Endodermal cell (in vitro differentiated cells): ENCODE results near the gene BBIP1. TPM values are rescaled to one million over a fixed set of nuclear protein-coding genes. Genes with fewer than 3 reads are reported as not detected.

Source experiments
- DNase-seq: peaks from one replicate; pipeline ENCODE4 v3.0.0-alpha.2; 2017
- H3K27ac ChIP-seq: 2 replicates; pipeline ENCODE4 v1.5.1; 2013; ENCODE audit warnings: mild to moderate bottlenecking, low read depth, low read length, moderate library complexity
- H3K27me3 ChIP-seq: 2 replicates; pipeline ENCODE4 v1.6.1; 2013; ENCODE audit warnings: mild to moderate bottlenecking, low read length, moderate library complexity; ENCODE audit not compliant: insufficient read depth, control insufficient read depth, poor library complexity, severe bottlenecking
- H3K36me3 ChIP-seq: 2 replicates; pipeline ENCODE4 v1.7.0; 2013; ENCODE audit warnings: mild to moderate bottlenecking, low read length, moderate library complexity; ENCODE audit not compliant: control insufficient read depth, insufficient read depth
- H3K4me1 ChIP-seq: one replicate; pipeline ENCODE4 v1.7.0; 2013; ENCODE audit warnings: low read length; ENCODE audit not compliant: control insufficient read depth, insufficient read depth
- H3K4me3 ChIP-seq: 2 replicates; pipeline ENCODE4 v1.5.1; 2013; ENCODE audit warnings: mild to moderate bottlenecking, low read length, moderate library complexity
- H3K9ac ChIP-seq: 2 replicates; pipeline ENCODE4 v1.6.1; 2013; ENCODE audit warnings: mild to moderate bottlenecking, low read length, moderate library complexity; ENCODE audit not compliant: poor library complexity, severe bottlenecking; ENCODE audit errors: extremely low read depth
- H3K9me3 ChIP-seq: 2 replicates; pipeline ENCODE4 v1.6.1; 2013; ENCODE audit warnings: mild to moderate bottlenecking, low read length, moderate library complexity; ENCODE audit not compliant: control insufficient read depth
- H3K27ac Mint-ChIP-seq: 2 replicates; pipeline ENCODE4 v1.8.0; 2020; ENCODE audit warnings: mixed read lengths
- H3K27me3 Mint-ChIP-seq: 2 replicates; pipeline ENCODE4 v1.8.0; 2021; ENCODE audit warnings: mild to moderate bottlenecking, mixed read lengths; ENCODE audit not compliant: insufficient read depth
- H3K36me3 Mint-ChIP-seq: 2 replicates; pipeline ENCODE4 v1.8.0; 2020; ENCODE audit warnings: low read depth, mixed read lengths
- H3K4me1 Mint-ChIP-seq: 2 replicates; pipeline ENCODE4 v1.8.0; 2020; ENCODE audit warnings: mixed read lengths
- H3K4me3 Mint-ChIP-seq: 2 replicates; pipeline ENCODE4 v1.8.0; 2020; ENCODE audit warnings: mild to moderate bottlenecking, moderate library complexity, mixed read lengths
- H3K9me3 Mint-ChIP-seq: 2 replicates; pipeline ENCODE4 v1.8.0; 2020; ENCODE audit warnings: mild to moderate bottlenecking, mixed read lengths
- WGBS, 2 experiments: methylation state at CpG; one replicate each; pipeline versions ENCODE4 v1.1.5 to v1.1.7; 2013; ENCODE audit warnings: missing lambda C conversion rate in 2 of 2, mixed read lengths in 1 of 2; ENCODE audit not compliant: insufficient coverage in 1 of 2, insufficient read length in 1 of 2; 5-methylcytosine and 5-hydroxymethylcytosine counted together
- total RNA-seq, 2 donors: library from RNA; stranded (reverse); fragmentation: NEBNext Ultra II Directional in 1 of 2; extraction: Animal tissue kit (Norgen Biotek cat#: 25700) in 1 of 2; gene quantifications; 2 replicates in 1 of 2; 3 replicates in 1 of 2; pipeline ENCODE4 v1.2.1, GENCODE V29; 2021
- TF ChIP-seq, protein P1 (sequence below): fragments of 200-600 bp; sonication (generic); conservative IDR thresholded peaks from 2 replicates; pipeline ENCODE4 v1.5.0; 2021; ENCODE audit warnings: antibody characterized with exemption, mild to moderate bottlenecking

Gene BBIP1
- total RNA-seq, 2 donors from 2014 or later: 27.6 to 32.8 TPM

DNA sequence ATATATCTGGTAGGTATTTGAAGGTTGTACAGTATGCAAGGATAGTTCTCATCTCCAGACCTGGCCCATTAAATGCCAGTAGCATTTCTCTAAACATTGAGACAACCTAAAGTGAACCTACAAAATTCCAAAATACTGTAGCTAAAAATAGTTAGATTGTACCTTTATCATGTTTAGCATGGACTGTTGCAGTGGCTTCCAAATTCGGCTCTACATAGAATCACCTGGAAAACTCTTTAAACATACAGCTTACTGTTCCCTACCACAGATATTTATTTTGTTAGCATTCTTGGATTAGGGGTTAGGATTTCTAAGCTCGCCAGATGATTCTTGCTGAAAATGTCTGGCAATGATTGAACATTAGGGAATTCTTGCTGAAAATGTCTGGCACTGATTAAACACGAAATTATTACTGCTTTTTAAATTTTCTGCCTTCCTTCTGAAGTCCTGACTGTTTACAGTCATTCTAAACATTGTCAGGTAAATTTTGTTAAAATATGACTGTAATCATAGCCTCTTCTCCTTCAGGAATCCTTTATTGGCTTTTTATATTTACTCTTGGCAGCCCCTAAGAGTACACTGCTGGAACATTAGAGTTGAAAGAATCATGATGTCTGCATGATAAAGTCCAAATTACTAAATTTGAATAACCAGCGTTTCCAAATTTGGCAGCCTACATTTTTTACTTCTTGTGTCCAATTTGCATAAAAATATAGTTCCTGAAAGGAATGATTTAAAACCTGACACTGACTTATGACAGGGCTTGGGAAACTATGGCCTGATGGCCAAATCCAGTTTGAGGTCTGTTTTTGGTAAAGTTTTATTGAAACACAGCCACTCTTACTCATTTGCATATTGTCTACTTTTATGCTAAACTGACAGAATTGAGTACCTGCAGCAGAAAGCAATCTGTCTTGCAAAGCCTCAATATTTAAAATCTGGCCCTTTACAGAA lies 40.7 kb upstream of the BBIP1 start:
- no peaks in the 10 kb centered on the region for H3K4me1 ChIP-seq
- H3K27ac Mint-ChIP-seq: no peak overlapping the region
- H3K27me3 ChIP-seq: no peaks in the 10 kb centered on the region
- H3K4me3 Mint-ChIP-seq: no peak overlapping the region
- H3K9ac ChIP-seq: no peak overlapping the region
- DNase-seq: no peak
- no peaks in the 10 kb centered on the region for H3K9me3 ChIP-seq
- no peaks in the 10 kb centered on the region for H3K9me3 Mint-ChIP-seq
- no peak overlapping the region for H3K27ac ChIP-seq
- no peaks in the 10 kb centered on the region for H3K36me3 Mint-ChIP-seq
- no peaks in the 10 kb centered on the region for H3K27me3 Mint-ChIP-seq
- no peak overlapping the region for H3K4me3 ChIP-seq
- TF ChIP-seq, protein P1, sequence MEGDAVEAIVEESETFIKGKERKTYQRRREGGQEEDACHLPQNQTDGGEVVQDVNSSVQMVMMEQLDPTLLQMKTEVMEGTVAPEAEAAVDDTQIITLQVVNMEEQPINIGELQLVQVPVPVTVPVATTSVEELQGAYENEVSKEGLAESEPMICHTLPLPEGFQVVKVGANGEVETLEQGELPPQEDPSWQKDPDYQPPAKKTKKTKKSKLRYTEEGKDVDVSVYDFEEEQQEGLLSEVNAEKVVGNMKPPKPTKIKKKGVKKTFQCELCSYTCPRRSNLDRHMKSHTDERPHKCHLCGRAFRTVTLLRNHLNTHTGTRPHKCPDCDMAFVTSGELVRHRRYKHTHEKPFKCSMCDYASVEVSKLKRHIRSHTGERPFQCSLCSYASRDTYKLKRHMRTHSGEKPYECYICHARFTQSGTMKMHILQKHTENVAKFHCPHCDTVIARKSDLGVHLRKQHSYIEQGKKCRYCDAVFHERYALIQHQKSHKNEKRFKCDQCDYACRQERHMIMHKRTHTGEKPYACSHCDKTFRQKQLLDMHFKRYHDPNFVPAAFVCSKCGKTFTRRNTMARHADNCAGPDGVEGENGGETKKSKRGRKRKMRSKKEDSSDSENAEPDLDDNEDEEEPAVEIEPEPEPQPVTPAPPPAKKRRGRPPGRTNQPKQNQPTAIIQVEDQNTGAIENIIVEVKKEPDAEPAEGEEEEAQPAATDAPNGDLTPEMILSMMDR: no peak
- 90 to 100% methylated on average over 1 to 4 of the region's 4 CpGs for WGBS, 2 experiments
- H3K36me3 ChIP-seq: peaks cover 7% of the 10 kb centered on the region
- H3K4me1 Mint-ChIP-seq: no peaks in the 10 kb centered on the region

DNA sequence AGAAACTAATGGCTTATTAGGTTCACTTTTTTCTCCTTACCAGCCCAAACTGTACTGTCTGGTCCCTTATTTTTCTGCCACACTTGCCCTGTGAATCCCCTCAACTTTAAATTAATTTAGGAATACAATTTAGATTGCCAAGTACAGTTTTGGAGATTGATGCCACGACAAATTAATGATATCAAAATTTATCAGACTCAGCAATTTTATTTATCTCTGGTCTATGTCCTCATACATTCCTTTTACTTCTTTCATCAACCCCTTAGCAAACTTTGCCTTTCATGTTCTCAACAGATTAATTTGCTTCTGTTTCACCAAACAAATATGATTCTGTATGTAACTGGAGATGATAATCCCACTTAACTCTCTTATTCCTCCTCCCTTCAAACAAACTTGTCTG lies 38.6 kb upstream of the BBIP1 start:
- Mint-ChIP-seq H3K9me3 (no peaks in the 10 kb centered on the region), H3K36me3 (peaks cover 5% of the 10 kb centered on the region), H3K27ac (no peak overlapping the region), H3K27me3 (no peaks in the 10 kb centered on the region), H3K4me3 (no peak overlapping the region), H3K4me1 (no peaks in the 10 kb centered on the region)
- Histone ChIP-seq H3K4me3 (no peak overlapping the region), H3K9ac (no peak overlapping the region), H3K36me3 (peaks cover 2% of the 10 kb centered on the region), H3K4me1 (no peaks in the 10 kb centered on the region), H3K27me3 (no peaks in the 10 kb centered on the region), H3K27ac (no peak overlapping the region), H3K9me3 (no peaks in the 10 kb centered on the region)
- TF ChIP-seq, protein P1: no peak
- 88 to 100% methylated on average over 1 of the region's 1 CpG for WGBS, 2 experiments
- no peak for DNase-seq

DNA sequence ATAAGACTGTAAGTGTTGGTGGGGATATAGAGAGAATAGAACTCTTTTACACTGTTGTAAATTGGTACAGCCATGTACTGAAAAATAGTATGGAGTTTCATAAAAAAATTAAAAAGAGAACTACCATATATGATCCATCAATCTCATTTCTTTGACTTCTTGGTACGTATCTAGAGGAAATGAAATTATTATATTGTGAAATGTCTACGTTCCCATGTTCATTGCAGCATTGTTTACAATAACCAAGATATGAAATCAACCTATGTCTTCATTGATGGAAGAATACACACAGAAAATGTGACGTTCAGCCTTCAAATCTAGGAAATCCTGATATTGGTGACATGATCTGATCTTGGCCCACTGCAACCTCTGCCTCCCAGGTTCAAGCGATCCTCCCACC lies 32.4 kb upstream of the BBIP1 start:
- TF ChIP-seq, protein P1: no peak
- H3K9me3 ChIP-seq: no peaks in the 10 kb centered on the region
- no peaks in the 10 kb centered on the region for H3K27me3 ChIP-seq
- no peak overlapping the region for H3K27ac Mint-ChIP-seq
- peaks cover 3% of the 10 kb centered on the region for H3K4me1 Mint-ChIP-seq
- no peak overlapping the region for H3K27ac ChIP-seq
- WGBS, 2 experiments: 94% methylated on average over 3 of the region's 4 CpGs; no CpG with 5 or more reads in 1 of the 2 experiments
- no peak overlapping the region for H3K4me3 Mint-ChIP-seq
- H3K9ac ChIP-seq: no peak overlapping the region
- no peak overlapping the region for H3K4me3 ChIP-seq
- H3K36me3 Mint-ChIP-seq: peaks cover 16% of the 10 kb centered on the region
- H3K9me3 Mint-ChIP-seq: no peaks in the 10 kb centered on the region
- DNase-seq: no peak
- no peaks in the 10 kb centered on the region for H3K27me3 Mint-ChIP-seq
- no peaks in the 10 kb centered on the region for H3K4me1 ChIP-seq
- H3K36me3 ChIP-seq: peaks cover 17% of the 10 kb centered on the region
